Non-pigmented ciliary epithelial cell (primary cell): ENCODE measurements around the gene CHST11.

Experiments
- DNase-seq: peaks from one replicate; pipeline ENCODE4 v3.0.0-alpha.2; 2010; ENCODE audit warnings: low read depth

Gene CHST11

DNA sequence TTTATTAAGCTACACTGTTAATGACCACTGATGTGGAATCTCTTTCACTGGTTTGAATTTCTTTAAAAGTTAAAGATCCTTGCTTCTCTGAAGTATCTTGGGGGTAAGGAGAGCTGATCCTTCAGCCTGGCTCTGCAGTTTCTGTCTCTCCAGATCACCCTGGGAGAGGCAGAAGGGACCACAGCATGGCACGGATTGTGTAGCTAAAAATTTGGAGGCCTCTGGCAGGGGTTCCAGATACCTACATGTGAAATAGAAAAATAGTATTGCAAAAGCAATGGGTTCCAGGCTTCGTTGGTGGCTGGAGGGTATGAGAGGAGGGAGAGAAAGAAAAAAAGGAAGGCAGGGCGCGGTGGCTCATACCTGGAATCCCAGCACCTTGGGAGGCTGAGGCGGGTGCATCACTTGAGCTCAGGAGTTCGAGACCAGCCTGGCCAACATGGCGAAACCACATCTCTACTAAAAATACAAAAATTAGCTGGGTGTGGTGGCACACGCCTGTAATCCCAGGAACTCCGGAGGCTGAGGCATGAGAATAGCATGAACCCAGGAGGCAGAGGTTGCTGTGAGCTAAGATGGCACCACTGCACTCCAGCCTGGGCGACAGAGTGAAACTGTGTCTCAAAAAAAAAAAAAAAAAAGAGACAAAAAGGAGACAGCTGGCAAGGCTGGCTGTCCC, 3.4 kb downstream of the CHST11 start:
- no peak for DNase-seq

DNA sequence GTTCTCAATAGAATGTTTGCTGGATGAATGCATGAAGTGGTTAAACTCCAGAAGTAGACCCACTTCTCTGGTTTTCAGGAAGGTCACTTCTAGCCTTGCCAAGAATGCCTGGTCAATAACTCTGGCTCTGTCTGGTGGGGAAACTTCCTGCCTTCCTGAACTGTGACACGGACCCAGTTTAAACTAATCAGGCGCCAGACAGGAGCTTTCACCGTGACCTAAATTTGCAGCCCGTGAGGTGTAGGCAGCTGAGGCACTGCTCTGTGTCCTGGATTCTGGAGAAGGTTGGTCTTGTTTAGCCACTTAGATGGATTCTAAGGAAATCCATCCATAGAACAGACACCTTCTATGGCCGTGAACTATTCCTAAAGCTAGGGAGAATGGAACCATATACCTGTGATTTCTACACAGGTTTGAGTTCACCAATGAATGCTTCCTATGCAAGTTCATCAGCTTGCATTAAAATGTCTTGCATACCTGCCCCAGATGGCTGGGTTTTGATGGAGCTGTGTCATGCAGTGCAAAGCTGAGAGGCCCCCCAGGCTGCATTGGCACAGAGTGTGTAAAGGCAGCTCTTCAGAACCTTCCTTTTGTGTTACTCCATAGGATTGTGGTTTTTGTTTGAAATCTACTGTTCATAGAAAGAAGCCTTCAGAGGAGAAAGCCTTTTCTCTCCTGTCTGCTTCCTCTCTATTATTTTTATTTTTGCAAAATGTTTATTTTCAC, 4.4 kb downstream of the CHST11 start:
- no peak for DNase-seq

DNA sequence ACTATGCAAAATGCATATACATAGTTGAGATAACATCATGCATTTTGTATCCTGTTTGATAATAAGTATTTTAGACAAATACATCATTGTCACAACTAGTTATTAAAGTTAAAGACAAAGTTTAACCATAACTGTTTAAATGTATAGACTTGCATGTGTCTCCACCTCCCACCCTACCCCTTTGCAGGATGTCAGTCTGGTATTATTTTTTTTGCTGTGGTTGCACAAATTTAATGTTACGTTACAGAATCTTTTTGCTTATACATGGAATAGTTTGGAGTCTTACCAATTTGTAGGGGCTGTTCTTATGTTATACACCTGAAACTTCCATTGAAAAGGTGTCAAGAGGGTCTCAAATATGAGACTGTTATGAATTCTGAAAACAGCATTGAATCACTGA, 5.6 kb downstream of the CHST11 start:
- DNase-seq, result no peak

DNA sequence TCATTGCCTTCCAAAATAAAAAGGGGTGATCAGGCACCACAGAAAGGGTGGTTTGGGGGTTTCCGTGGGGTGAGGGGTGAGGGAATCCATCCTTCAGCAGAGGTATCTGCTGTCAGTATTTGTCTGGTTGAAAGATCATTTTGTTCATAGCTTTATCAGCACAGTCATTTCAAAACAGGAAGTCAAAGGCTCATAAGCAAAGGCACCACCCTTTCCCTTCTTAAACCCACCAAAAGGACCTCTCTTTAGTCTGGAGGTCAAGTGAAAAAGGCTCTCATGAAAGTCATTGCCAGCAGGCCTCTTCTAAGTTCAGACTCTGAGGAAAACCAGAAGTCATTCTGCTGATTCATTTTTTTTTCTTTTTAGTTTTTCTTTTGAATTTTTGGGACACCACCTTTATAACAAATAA, 6.2 kb downstream of the CHST11 start:
- DNase-seq, result no peak

DNA sequence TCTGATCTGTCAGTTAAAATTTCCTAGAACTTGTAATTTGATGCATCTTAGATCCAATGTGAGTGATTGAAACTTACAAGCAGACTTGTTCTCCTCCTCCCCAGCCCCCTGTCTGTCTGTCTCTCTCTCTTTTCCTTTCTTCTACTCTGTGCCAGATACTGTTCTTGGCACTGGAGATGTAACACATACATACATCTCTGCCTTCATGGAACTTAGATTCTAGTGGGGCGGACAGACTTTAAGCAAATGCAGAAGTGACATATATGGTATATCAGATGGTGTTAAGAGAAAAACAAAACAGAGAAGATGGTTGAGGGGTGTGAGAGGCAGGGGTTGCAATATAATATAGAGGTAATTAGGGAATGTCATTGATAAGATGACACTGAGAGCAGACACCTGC, 6.6 kb downstream of the CHST11 start:
- no peak for DNase-seq

DNA sequence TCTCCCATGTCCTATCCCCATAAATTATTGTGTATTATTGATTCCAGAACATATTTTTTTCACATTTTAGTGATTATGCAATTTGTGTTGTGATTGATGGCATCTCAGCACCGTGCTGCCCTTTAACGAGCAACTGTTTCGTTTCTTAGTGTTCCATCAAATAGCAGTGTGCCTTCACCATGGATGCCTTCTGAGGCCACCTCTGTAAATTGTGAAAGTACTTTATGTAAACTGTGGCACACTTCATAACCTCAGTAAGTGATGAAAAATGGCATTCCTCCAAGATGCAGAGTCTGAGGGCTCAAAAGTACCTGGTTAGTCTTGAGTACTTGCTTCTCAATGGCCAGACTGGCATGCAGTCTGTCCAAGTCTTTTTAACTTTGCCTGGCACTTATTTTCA, 8.2 kb downstream of the CHST11 start:
- no peak for DNase-seq

DNA sequence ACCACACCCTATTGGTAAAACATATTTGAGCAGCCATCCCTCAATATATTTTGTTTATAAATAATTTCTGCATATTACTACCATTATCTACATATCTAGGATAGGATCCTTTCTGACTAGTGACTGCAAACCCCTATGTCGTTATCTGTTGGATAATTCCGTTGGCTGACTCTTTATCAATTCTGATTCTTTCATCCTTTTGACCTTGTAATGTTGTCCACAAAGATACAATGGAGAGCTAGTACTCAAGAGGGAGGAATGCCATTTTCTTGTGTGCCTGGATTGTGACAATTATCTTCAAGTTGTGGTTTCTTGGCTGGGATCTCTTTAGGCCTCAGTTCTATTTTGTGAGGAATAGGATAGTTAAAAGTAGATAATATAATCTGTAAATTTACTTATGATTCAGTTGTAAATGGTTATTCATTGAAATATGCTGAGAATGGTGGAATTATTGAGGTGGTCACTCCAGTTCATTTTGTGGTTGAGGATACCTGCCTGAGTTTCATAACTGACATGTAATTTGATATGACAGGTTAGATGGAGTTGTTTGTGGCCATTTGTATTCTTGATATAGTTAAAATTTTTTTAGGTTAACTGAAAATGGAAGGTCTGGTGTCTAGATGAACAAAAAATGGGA, 10.1 kb downstream of the CHST11 start:
- no peak for DNase-seq

DNA sequence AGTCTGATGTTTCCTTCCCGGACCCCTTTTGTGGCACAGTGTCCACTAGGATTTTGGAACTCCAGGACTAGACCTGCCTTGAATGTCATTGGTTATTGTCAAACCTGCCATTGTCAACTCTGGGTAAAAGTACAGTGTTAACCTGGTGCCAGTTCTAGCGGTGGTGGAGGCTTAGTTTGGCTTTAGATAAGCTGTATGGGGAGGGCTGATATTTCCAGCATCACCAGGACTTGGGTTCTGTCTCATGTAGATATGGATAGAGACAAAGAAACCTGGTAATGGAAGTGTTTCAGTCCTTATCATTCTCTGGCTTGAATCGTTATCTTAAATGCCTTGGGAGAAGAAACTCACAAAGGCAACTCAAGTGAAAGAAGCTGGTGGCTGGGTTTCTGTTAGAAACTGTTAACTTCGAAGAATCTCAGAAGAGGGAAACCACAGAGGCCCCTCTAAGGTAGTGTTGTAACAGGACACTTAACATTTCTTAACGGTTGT, 10.6 kb downstream of the CHST11 start:
- no peak for DNase-seq

DNA sequence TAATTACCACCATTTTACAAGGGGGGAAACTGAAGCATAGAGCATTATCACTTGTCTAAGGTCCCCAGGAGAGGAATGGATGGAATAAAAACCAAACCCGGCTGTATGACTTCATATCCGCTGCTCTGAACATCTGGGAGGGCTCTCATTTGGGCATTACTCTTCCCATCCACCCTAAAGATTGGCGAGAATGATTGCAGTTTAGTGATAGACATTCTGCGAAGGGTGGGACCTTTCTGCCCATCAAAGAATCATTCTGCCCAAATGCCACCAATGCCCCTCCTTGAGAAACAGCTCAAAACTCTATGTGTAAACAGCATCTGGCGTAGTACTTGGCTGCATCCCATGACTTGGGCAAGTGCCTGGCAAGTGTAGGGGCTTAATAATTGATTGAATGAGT, 11.6 kb downstream of the CHST11 start:
- DNase-seq, result no peak

DNA sequence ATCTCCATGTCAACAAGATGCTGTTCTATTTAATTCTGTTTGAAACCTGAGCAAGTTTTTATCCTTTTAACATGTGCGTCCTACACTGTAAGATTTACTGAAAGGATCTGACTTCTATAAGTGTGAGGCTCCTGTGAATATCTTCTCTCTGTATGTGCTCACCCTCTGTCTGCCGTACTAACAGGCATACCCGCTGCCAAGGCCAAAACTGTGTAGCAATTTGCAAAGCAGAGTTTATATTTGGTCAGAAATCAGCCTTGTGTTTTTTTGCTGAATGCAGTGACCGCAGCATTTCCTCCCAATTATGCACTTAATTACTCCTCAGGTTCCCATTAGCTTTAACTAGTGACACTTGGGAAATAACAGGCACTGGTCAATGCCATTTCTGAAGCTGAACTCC, 12.3 kb downstream of the CHST11 start:
- no peak for DNase-seq

DNA sequence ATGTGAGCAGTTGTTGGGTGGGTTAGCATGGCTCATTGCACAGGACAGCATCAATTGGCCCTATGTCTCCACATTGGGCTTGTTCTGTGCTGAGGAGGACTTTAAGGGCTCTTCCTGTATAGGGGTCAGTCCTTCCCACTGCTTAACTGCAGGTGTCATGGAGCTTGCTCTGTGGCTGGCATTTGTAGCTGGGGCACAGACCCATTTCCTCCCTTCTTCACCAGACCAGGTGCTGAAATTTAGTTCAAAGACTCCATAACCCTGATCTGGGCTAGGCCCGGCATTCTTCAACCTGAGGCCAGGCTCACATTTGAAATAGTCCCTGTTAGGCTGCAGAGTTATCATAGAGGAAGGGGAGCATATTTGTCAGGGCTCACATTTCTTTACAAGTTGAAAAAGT, 12.8 kb downstream of the CHST11 start:
- no peak for DNase-seq

DNA sequence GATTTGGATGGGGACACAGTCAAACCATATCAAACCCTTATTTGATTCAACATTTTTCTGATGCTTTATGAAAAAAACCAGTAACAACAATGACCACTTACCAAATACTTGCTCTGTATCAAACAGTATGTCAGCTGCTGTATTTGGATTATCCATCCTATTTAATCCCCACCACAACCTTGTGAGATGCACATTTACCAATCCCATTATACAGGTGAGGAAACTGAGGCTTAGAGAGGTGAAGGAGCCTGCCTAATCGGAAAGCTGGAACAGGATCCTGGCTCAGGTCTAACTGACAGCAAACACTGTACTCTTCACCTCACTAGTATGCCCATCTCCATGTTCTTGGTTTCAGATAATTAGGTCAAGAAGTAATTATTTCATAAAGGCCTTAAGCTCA, 13.8 kb downstream of the CHST11 start:
- no peak for DNase-seq

DNA sequence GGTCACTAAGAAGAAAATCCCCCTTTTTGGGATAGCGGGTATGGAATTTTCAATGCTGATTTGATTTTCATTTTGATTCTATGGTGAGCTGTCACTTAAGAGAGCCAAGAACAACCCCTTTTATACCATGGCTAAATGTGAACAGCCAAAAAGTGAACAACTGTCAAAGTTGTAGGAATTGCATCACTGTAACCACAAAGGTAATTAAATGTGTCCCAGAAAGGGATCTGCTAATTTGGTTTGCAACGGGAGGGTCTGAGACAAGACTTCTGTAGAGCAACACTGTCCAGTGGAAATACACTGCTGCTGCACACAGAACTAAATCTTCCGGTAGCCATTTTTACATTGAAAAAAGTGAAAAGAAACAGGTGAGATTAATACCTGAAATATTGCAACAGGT, 14.6 kb downstream of the CHST11 start:
- DNase-seq, result no peak

DNA sequence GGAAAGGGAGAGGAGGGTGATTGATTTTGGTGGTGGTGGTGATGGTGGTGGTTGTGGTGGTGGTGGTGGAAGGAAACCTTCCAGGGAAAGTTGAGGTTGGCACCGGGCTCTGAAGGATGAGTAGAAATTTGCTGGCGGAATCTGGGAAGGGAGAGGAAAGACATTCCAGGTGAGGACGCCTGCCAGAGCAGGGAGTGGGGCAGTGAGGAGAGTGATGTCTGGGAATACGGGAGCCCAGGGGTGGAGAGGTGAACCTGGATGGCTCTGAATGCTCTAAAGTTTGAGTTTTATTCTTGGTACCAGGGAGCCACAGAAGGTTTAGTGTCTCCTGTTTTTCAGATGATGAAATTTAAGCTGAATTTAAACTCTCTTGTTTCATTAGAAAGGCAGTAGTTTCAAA, 16.0 kb downstream of the CHST11 start:
- DNase-seq, result no peak

DNA sequence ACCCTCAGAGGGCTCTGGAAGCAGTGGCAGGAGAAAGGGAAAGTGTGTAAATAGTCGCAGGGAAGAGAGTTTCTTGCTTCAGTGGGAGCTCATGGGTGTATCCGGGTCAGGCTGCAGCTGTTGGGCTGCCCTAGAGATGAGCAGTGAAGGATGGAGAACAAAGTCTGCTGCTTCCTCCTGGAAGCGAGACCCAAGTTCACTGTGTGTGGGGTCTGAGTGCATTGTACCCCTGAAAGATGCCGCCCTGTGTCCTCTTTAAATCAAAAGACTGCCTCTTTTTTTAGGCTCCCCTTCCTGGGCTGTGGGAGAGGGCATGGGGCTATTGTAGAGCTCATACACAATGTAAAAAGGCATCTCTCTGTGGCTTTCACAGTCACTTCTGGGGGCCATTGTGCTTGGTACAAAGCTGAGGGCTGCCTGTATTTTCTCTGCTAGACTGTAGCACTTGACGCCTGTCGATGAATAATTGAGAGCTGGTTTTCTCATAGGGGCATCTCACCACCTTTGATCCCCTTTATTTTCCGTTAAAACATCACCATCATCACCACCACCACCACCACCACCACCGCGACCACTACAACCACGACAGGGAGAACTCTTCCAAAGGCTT, 16.7 kb downstream of the CHST11 start:
- DNase-seq, result no peak

DNA sequence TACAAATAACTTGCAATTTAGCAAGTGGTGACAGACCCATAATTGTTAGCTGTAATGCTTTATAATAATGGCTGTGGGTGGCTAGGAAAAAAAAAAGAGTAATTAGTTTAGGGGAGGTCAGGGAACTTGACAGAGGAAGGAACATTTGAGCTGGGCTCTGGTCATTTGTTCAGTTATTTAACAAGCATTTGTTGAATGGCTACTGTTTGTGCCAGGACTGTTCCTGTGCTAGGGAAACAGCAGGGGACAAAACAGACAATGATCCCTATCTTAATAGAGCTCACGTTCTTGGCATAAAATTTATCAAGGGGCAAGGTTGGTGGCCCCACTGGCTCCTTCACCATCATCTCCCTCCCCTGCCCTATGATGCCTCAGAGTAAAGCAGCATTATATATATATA, 18.5 kb downstream of the CHST11 start:
- no peak for DNase-seq

DNA sequence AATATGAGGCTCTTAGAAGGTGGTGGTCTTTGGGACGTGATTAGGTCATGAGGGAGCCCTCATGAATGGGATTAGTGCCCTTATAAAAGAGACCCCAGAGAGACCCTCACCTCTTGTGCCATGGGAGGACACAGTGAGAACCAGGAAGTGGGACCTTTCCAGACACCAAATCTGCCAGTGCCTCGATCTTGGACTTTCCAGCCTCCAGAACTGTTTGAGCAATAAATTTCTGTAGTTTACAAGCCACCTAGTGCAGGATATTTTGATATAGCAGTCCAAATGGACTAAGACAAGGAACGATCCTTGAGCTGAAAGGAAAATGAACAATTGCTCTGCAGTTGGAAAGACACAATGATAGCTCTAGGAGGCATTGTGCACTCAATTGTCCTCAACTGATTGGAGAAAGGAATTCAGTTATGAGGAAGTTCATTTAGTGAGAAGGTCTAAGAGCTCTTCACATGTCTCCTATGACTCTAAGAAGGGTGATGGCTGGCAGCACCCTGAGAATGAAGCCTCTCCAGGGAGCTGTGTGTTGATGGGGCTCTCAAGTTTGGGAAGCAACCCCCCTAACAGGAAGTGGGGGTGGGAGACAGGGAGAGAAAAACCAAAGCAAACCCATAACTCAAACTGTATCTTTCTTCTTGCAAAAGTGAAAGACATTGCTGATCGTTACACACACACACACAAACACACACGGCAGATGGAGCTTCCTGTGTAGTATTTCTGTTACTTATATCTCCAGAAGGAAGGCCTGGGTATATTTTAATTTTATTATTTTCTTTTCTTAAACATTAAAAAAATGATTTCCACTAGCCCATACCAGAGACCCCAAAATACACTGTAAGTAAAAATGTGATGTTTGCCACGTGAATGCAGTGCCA, 21.0 kb downstream of the CHST11 start:
- DNase-seq, result no peak

DNA sequence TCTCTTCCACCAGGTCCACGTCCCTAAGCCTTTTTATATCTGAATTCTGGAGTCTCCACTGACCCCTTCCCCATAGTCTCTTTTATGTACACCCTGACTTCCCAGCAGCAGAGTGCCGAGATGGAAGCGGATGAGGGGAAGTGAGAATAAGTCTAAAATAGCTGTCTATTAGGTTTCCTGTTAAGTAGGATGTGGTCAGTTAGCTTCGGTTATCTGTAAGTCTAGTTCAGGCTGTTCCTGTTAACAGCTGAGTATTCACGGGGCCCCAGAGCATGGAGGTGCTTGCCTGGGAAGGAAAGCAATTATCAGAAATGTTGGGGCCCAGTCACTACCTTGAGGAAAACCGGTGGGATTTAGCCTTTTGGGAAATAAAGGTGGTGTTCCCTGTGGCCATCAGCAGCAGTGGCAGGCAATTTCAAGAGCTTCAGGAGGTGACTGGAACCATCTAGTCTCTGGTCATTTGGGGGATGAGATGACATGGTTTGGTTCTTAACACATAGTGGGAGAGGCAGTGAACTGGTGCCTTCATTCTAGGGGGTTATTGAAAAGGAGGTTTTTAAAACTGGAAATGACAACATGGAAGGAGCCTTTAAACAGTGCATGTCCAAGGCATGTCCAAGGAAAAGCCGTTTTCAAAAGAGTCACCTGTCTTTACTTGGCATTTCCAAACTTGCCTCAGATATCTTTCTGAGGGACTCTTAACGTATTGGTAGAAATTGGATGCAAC, 21.8 kb downstream of the CHST11 start:
- no peak for DNase-seq

DNA sequence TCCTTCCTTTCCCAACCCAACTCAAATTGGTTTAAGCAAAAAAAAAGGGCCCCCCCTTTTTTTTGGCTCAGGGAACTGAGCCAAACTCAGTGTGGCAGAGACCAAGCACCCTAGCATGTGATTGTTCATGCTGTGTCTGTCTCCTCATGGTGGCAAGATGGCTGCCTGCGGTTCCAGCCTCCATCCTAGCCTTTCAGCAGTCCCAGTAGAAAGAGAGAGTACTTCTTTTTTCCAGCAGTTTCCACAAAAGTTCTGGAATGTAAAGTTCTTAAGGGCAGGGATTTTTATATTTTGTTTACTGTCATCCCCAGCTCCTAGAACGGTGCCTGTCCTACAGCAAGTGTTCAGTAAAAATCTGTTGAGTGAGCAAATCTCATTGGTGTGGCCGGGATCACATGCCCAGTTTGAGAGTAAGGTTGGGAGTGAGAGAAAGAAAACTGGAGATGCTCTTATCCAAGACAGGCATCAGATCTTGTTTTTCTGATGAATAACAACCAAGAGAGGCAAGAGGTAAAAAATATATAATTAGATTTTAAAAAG, 22.4 kb downstream of the CHST11 start:
- no peak for DNase-seq

DNA sequence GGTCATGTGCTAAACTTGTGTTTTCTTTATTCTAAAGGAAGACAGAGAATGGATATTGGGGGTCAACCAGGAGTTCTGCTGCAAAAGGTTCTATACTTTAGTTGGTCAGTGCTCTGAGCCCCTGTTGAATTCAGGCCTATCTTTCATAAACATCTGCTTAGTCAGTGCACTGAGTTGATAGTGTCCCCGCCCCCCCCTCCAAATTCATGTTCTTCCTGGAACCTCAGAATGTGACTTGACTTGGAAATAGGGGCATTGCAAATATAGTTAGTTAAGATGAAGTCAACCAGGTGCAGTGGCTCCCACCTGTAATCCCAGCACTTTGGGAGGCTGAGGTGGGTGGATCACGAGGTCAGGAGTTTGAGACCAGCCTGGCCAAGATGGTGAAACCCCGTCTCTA, 23.3 kb downstream of the CHST11 start:
- DNase-seq, result no peak
